Measurements from ENCODE around the gene TPRX1.

Gene TPRX1

GRCh38 chr19:47778049-47778953, 26.1 kb downstream of the TPRX1 start, which contains the start of gene SELENOW (continued):
- no peak for TF ChIP-seq PRDM2 (tag by site-specific recombination; IDR thresholded peaks at IDR 0.05; ENCODE audit: borderline replicate concordance)
- TF ChIP-seq ZNF707 (tag by site-specific recombination; IDR thresholded peaks at IDR 0.05), result no peak
- TF ChIP-seq ZNF670 (tag by site-specific recombination; IDR thresholded peaks at IDR 0.05; ENCODE audit: low read depth), result no peak
- TF ChIP-seq ZNF621 (tag by site-specific recombination; IDR thresholded peaks at IDR 0.05), result no peak
- TF ChIP-seq ZNF747 (tag by site-specific recombination; IDR thresholded peaks at IDR 0.05), result no peak
- TF ChIP-seq, protein P1, sequence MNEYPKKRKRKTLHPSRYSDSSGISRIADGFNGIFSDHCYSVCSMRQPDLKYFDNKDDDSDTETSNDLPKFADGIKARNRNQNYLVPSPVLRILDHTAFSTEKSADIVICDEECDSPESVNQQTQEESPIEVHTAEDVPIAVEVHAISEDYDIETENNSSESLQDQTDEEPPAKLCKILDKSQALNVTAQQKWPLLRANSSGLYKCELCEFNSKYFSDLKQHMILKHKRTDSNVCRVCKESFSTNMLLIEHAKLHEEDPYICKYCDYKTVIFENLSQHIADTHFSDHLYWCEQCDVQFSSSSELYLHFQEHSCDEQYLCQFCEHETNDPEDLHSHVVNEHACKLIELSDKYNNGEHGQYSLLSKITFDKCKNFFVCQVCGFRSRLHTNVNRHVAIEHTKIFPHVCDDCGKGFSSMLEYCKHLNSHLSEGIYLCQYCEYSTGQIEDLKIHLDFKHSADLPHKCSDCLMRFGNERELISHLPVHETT (tag by site-specific recombination; IDR thresholded peaks at IDR 0.05), result peak; percentile 69; the same call in 1 of the 2 replicates
- TF ChIP-seq, protein P2, sequence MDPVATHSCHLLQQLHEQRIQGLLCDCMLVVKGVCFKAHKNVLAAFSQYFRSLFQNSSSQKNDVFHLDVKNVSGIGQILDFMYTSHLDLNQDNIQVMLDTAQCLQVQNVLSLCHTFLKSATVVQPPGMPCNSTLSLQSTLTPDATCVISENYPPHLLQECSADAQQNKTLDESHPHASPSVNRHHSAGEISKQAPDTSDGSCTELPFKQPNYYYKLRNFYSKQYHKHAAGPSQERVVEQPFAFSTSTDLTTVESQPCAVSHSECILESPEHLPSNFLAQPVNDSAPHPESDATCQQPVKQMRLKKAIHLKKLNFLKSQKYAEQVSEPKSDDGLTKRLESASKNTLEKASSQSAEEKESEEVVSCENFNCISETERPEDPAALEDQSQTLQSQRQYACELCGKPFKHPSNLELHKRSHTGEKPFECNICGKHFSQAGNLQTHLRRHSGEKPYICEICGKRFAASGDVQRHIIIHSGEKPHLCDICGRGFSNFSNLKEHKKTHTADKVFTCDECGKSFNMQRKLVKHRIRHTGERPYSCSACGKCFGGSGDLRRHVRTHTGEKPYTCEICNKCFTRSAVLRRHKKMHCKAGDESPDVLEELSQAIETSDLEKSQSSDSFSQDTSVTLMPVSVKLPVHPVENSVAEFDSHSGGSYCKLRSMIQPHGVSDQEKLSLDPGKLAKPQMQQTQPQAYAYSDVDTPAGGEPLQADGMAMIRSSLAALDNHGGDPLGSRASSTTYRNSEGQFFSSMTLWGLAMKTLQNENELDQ (tag by site-specific recombination; IDR thresholded peaks at IDR 0.05; ENCODE audit: low read depth), result no peak
- TF ChIP-seq SCRT2 (tag by site-specific recombination; IDR thresholded peaks at IDR 0.05), result peak; percentile 56; the same call in 1 of the 2 replicates
- TF ChIP-seq ZFHX2 (tag by site-specific recombination; conservative IDR thresholded peaks at IDR 0.05), result peak; percentile 99
- TF ChIP-seq GLIS2 (tag by site-specific recombination; IDR thresholded peaks at IDR 0.05), result peak; percentile 94
- TF ChIP-seq ZNF19 (tag by site-specific recombination; IDR thresholded peaks at IDR 0.05; ENCODE audit: low read depth), result no peak
- no peak for TF ChIP-seq HOXA7 (CRISPR knock-in tag; IDR thresholded peaks at IDR 0.05; ENCODE audit: borderline replicate concordance)
- TF ChIP-seq, protein P3, sequence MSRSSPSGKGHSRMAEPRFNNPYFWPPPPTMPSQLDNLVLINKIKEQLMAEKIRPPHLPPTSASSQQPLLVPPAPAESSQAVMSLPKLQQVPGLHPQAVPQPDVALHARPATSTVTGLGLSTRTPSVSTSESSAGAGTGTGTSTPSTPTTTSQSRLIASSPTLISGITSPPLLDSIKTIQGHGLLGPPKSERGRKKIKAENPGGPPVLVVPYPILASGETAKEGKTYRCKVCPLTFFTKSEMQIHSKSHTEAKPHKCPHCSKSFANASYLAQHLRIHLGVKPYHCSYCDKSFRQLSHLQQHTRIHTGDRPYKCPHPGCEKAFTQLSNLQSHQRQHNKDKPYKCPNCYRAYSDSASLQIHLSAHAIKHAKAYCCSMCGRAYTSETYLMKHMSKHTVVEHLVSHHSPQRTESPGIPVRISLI (tag by site-specific recombination; IDR thresholded peaks at IDR 0.05), result no peak
- TF ChIP-seq, protein P4, sequence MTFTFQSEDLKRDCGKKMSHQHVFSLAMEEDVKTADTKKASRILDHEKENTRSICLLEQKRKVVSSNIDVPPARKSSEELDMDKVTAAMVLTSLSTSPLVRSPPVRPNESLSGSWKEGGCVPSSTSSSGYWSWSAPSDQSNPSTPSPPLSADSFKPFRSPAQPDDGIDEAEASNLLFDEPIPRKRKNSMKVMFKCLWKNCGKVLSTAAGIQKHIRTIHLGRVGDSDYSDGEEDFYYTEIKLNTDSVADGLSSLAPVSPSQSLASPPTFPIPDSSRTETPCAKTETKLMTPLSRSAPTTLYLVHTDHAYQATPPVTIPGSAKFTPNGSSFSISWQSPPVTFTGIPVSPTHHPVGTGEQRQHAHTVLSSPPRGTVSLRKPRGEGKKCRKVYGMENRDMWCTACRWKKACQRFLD (tag by site-specific recombination; IDR thresholded peaks at IDR 0.05), result no peak
- peak; percentile 53; the same call in 1 of the 2 replicates for TF ChIP-seq YY2 (tag by site-specific recombination; IDR thresholded peaks at IDR 0.05)
- peak; percentile 75; the same call in 1 of the 2 replicates for TF ChIP-seq ZNF843 (tag by site-specific recombination; IDR thresholded peaks at IDR 0.05)
- TF ChIP-seq ZNF16 (tag by site-specific recombination; IDR thresholded peaks at IDR 0.05; ENCODE audit: low read depth), result no peak
- TF ChIP-seq ZNF558 (tag by site-specific recombination; IDR thresholded peaks at IDR 0.05), result no peak
- TF ChIP-seq BCL6B (tag by site-specific recombination; IDR thresholded peaks at IDR 0.05), result no peak
- TF ChIP-seq ZNF138 (tag by site-specific recombination; IDR thresholded peaks at IDR 0.05; ENCODE audit: borderline replicate concordance), result no peak
- no peak for TF ChIP-seq HIC1 (tag by site-specific recombination; IDR thresholded peaks at IDR 0.05)
- TF ChIP-seq ZNF391 (tag by site-specific recombination; IDR thresholded peaks at IDR 0.05; ENCODE audit: borderline replicate concordance, low read depth), result peak; percentile 44; the same call in 1 of the 2 replicates
- TF ChIP-seq ZNF571 (tag by site-specific recombination; IDR thresholded peaks at IDR 0.05), result no peak
